Endothelial cell of coronary artery (primary cell): ENCODE measurements around the gene NLK. TPM values are rescaled to one million over a fixed set of nuclear protein-coding genes. Genes with fewer than 3 reads are reported as not detected.

Source experiments
- total RNA-seq: library from RNA; depleted of rRNA; stranded (reverse); fragments of >200 nt; gene quantifications from 2 replicates; pipeline ENCODE4 v1.2.3, GENCODE V29; 2014

Gene NLK
- 26.5 and 32.3 TPM in 2 replicates for total RNA-seq

GRCh38 chr17:28042657-28042720 lies at the start of gene NLK:
Gene NLK (plus strand): TSS chr17:28042677. CDS start chr17:28042874, 197 bp downstream.

Other genes starting within 250 kb of the NLK start
- gene NOS2, start 242.1 kb upstream of the NLK start, total RNA-seq = under 0.01 TPM in 1 of 2 replicates, not detected in the other
- 1.1 and 1.3 TPM in 2 replicates for gene LYRM9, start 149.3 kb upstream of the NLK start, total RNA-seq